OCI-LY7 (cell line): ENCODE results near the gene FAF2.

Experiments used
- EZH2phosphoT487 ChIP-seq: fragments of 200-600 bp; sonication (generic); IDR thresholded peaks from 2 replicates; pipeline ENCODE4 v1.6.1; 2018; ENCODE audit warnings: low read depth, borderline replicate concordance, mild to moderate bottlenecking, mixed run types, antibody characterized with exemption, low read length, moderate library complexity, mixed read lengths
- TF ChIP-seq, protein P1 (sequence below): fragments of 200-600 bp; sonication (generic); conservative IDR thresholded peaks from 2 replicates; pipeline ENCODE4 v1.5.1; 2014; ENCODE audit warnings: mild to moderate bottlenecking, antibody characterized with exemption, low read length, moderate library complexity, mixed read lengths

DNA sequence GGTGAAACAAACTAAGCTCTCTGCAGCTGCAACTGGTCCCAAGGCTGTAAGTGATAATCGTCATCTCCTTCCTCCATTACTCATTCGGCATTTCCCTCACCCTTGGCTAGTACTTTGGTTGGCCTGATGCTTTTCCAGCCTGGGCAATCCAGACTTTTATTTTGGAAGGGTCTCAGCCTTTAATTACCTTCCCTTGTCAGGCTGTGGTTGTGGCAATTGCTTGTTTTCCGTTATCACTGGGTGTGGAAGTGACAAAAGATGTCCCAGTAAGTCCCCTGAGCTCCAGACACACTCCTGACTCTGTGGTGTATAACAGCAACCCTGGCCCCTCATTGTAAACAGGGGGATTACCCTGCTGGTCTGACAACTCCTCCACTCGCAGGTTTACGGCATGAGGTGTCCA is 6.3 kb upstream of the FAF2 start:
- TF ChIP-seq, protein P1, sequence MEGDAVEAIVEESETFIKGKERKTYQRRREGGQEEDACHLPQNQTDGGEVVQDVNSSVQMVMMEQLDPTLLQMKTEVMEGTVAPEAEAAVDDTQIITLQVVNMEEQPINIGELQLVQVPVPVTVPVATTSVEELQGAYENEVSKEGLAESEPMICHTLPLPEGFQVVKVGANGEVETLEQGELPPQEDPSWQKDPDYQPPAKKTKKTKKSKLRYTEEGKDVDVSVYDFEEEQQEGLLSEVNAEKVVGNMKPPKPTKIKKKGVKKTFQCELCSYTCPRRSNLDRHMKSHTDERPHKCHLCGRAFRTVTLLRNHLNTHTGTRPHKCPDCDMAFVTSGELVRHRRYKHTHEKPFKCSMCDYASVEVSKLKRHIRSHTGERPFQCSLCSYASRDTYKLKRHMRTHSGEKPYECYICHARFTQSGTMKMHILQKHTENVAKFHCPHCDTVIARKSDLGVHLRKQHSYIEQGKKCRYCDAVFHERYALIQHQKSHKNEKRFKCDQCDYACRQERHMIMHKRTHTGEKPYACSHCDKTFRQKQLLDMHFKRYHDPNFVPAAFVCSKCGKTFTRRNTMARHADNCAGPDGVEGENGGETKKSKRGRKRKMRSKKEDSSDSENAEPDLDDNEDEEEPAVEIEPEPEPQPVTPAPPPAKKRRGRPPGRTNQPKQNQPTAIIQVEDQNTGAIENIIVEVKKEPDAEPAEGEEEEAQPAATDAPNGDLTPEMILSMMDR = no peak
- TF ChIP-seq EZH2phosphoT487 = no peak
